Measurements from ENCODE around the gene ADAM29. TPM values are rescaled to one million over a fixed set of nuclear protein-coding genes. Genes with fewer than 3 reads are reported as not detected.

Gene ADAM29
- polyA plus RNA-seq, 3 donors = not detected

GRCh38 chr4:174880001-174880400, 38.2 kb upstream of the ADAM29 start:
- Histone ChIP-seq H4K20me1 (ENCODE audit: insufficient read depth, low read length) (no peaks in the 10 kb centered on the region), H3K9ac (ENCODE audit: insufficient read depth, low read length, poor library complexity, severe bottlenecking) (no peak overlapping the region), H3K27ac (ENCODE audit: low read depth in 1 of 2, low read length in 2 of 2) (no peak overlapping the region), H3K79me2 (ENCODE audit: insufficient read depth, low read length) (no peaks in the 10 kb centered on the region), H3K27me3 (ENCODE audit: control insufficient read depth in 2 of 2, insufficient read depth in 2 of 2, low read length in 2 of 2) (no peaks in the 10 kb centered on the region), H3K36me3 (replicated peaks in 1 of 2; ENCODE audit: control insufficient read depth in 1 of 2, insufficient read depth in 2 of 2, low read length in 2 of 2) (no peaks in the 10 kb centered on the region), H3K9me3 (replicated peaks in 1 of 2; ENCODE audit: control insufficient read depth in 1 of 2, insufficient read depth in 1 of 2, low read length in 2 of 2) (no peaks in the 10 kb centered on the region), H2AFZ (ENCODE audit: insufficient read depth, low read depth, low read length, poor library complexity, severe bottlenecking) (no peak overlapping the region), H3K4me1 (ENCODE audit: control insufficient read depth in 1 of 2, insufficient read depth in 2 of 2, low read length in 2 of 2) (no peaks in the 10 kb centered on the region), H3K4me2 (replicated peaks; ENCODE audit: extremely low read depth, low read length, poor library complexity, severe bottlenecking) (no peak overlapping the region), H3K4me3 (replicated peaks in 1 of 3; ENCODE audit: low read depth in 2 of 3, low read length in 3 of 3) (no peak overlapping the region)
- no CpG with 5 or more reads among the region's 7 CpGs for WGBS (ENCODE audit: insufficient coverage)
- Mint-ChIP-seq H3K27me3 (ENCODE audit: low read depth in 3 of 3) (peaks cover 0 to 3% (median 0%) of the 10 kb centered on the region in 3 donors), H3K36me3 (no peaks in the 10 kb centered on the region), H3K9me3 (no peaks in the 10 kb centered on the region), H3K27ac (no peak overlapping the region), H3K4me3 (no peak overlapping the region), H3K4me1 (no peaks in the 10 kb centered on the region)
- intact Hi-C loops (cut with micrococcal nuclease) = no loop called here
- no peak for DNase-seq
- TF ChIP-seq, protein P1, sequence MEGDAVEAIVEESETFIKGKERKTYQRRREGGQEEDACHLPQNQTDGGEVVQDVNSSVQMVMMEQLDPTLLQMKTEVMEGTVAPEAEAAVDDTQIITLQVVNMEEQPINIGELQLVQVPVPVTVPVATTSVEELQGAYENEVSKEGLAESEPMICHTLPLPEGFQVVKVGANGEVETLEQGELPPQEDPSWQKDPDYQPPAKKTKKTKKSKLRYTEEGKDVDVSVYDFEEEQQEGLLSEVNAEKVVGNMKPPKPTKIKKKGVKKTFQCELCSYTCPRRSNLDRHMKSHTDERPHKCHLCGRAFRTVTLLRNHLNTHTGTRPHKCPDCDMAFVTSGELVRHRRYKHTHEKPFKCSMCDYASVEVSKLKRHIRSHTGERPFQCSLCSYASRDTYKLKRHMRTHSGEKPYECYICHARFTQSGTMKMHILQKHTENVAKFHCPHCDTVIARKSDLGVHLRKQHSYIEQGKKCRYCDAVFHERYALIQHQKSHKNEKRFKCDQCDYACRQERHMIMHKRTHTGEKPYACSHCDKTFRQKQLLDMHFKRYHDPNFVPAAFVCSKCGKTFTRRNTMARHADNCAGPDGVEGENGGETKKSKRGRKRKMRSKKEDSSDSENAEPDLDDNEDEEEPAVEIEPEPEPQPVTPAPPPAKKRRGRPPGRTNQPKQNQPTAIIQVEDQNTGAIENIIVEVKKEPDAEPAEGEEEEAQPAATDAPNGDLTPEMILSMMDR (IDR thresholded peaks at IDR 0.05) = no peak

DNA sequence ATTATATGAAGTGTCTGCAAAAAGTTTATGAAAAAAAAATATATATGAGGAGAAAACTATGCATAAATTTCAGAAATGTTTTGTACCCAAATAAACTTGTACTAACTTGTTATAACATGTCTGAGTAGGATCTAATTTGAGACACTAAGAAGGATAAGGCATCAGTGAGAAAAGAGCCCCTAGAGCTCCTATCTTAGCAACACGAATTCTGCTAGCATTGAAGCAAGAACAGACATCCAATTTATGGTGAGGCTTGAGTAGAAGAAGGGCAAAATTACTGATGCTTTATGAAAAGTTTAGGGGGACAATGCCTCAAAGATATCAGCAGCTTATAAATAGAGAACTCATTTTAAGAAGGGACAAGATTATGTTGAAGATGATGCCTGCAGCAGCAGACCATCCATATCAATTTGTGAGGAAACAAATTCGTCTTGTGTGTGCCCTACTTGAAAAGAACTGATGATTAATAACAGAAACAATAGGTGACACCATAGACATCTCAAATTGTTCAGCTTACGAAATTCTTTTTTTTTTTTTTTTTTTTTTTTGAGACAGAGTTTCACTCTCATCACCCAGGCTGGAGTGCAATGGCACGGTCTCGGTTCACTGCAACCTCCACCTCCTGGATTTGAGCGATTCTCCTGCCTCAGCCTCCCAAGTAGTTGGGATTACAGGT, 35.7 kb upstream of the ADAM29 start:
- DNase-seq = no peak
- H3K9ac ChIP-seq (ENCODE audit: insufficient read depth, low read length, poor library complexity, severe bottlenecking) = no peak overlapping the region
- no peaks in the 10 kb centered on the region for H3K4me1 ChIP-seq (ENCODE audit: control insufficient read depth in 1 of 2, insufficient read depth in 2 of 2, low read length in 2 of 2)
- H4K20me1 ChIP-seq (ENCODE audit: insufficient read depth, low read length) = no peaks in the 10 kb centered on the region
- Mint-ChIP-seq H3K9me3 (peaks cover 0 to 2% (median 0%) of the 10 kb centered on the region in 7 donors), H3K4me1 (no peaks in the 10 kb centered on the region), H3K27me3 (ENCODE audit: low read depth in 3 of 3) (peaks cover 0 to 3% (median 0%) of the 10 kb centered on the region in 3 donors), H3K4me3 (no peak overlapping the region), H3K36me3 (no peaks in the 10 kb centered on the region), H3K27ac (no peak overlapping the region)
- no peaks in the 10 kb centered on the region for H3K9me3 ChIP-seq (replicated peaks in 1 of 2; ENCODE audit: control insufficient read depth in 1 of 2, insufficient read depth in 1 of 2, low read length in 2 of 2)
- no peaks in the 10 kb centered on the region for H3K79me2 ChIP-seq (ENCODE audit: insufficient read depth, low read length)
- no peak overlapping the region for H3K4me3 ChIP-seq (replicated peaks in 1 of 3; ENCODE audit: low read depth in 2 of 3, low read length in 3 of 3)
- TF ChIP-seq, protein P1 (IDR thresholded peaks at IDR 0.05) = no peak
- intact Hi-C loops (cut with micrococcal nuclease) = no loop called here
- no peak overlapping the region for H3K27ac ChIP-seq (ENCODE audit: low read depth in 1 of 2, low read length in 2 of 2)
- no peak overlapping the region for H2AFZ ChIP-seq (ENCODE audit: insufficient read depth, low read depth, low read length, poor library complexity, severe bottlenecking)
- no peak overlapping the region for H3K4me2 ChIP-seq (replicated peaks; ENCODE audit: extremely low read depth, low read length, poor library complexity, severe bottlenecking)
- no peaks in the 10 kb centered on the region for H3K27me3 ChIP-seq (ENCODE audit: control insufficient read depth in 2 of 2, insufficient read depth in 2 of 2, low read length in 2 of 2)
- no peaks in the 10 kb centered on the region for H3K36me3 ChIP-seq (replicated peaks in 1 of 2; ENCODE audit: control insufficient read depth in 1 of 2, insufficient read depth in 2 of 2, low read length in 2 of 2)
- no CpG with 5 or more reads among the region's 6 CpGs for WGBS (ENCODE audit: insufficient coverage)
